ENCODE measurements around the gene MYOM3.

Gene MYOM3

DNA sequence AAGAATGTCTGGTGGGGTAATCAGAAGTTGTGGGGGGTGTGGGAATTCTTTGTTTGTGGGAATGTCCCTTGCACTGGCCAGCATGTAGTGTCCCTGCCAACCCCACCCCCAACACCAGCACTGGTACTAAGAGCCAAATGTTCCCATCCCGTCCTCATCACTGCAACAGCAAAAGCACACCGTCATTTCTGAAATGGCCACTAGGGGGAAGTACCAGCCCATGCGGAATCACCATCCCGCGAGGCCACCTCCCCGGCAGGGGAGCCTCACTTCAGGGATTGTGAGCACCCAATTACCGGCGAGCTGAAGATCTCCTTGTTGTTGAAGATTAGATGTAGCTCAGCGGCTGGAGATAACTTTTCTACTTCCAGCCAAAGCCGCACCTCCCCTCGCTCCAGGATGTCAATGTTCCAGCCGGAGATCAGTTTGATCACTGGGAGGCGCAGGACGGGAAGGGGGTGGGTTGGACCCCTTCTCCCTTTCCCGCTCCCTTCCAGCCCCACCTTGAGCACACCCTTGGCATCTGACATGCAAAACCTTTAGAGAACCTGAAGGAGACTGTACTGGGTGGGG, 41.0 kb downstream of the MYOM3 start:
- in situ Hi-C loops (cut with MboI; ENCODE audit: low pct_unique_long_range_greater_than_20kb, low sequenced_read_pairs, unreplicated experiment) = no loop called here
- DNase-seq (ENCODE audit: low spot score) = peak; percentile 90

DNA sequence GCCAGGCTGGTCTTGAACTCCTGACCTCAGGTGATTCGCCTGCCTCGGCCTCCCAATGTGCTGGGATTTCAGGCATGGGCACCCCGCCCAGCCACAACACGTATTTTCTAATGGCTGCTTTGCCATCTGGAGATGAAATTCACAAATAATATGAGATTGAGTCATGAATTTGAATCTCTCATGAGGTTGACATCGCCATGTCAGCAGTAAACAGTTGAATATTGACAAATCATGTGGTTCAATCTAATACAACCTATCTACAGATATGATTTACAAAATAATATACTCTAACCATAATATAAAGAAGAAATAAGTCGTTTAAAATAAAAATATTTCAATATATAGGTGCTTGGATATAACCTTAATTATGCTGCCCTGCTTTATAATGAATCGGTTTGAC, 42.1 kb downstream of the MYOM3 start:
- in situ Hi-C loops (cut with MboI; ENCODE audit: low pct_unique_long_range_greater_than_20kb, low sequenced_read_pairs, unreplicated experiment) = no loop called here
- TF ChIP-seq, protein P1, sequence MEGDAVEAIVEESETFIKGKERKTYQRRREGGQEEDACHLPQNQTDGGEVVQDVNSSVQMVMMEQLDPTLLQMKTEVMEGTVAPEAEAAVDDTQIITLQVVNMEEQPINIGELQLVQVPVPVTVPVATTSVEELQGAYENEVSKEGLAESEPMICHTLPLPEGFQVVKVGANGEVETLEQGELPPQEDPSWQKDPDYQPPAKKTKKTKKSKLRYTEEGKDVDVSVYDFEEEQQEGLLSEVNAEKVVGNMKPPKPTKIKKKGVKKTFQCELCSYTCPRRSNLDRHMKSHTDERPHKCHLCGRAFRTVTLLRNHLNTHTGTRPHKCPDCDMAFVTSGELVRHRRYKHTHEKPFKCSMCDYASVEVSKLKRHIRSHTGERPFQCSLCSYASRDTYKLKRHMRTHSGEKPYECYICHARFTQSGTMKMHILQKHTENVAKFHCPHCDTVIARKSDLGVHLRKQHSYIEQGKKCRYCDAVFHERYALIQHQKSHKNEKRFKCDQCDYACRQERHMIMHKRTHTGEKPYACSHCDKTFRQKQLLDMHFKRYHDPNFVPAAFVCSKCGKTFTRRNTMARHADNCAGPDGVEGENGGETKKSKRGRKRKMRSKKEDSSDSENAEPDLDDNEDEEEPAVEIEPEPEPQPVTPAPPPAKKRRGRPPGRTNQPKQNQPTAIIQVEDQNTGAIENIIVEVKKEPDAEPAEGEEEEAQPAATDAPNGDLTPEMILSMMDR (IDR thresholded peaks at IDR 0.05; ENCODE audit: extremely low read depth, insufficient read depth, missing control alignments) = no peak
- no peak for DNase-seq (ENCODE audit: low spot score)

More for the DNA sequence above, 41.0 kb downstream of the MYOM3 start:
- TF ChIP-seq, protein P1 (IDR thresholded peaks at IDR 0.05; ENCODE audit: extremely low read depth, insufficient read depth, missing control alignments) = peak; percentile 90

DNA sequence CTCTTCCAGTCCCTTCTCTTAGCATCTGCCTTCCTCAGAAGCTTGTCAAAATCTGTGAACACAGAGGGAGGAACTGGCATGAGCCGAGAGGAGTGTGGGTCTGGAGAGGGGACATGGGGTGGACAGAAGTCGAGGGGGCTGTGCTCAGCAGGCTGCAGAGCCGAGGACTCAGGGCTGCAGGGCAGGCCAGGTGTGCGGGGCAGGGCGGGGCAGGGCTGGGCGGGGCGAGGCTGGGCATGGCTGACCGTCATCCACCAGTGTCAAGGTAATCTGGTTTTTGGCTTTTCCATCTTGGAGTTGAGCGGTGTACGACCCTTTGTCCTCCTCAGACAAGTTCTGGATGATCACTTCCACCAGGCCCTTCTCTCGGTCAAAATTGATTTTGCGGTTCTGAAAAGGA, 44.0 kb downstream of the MYOM3 start:
- in situ Hi-C loops (cut with MboI; ENCODE audit: low pct_unique_long_range_greater_than_20kb, low sequenced_read_pairs, unreplicated experiment) = no loop called here
- TF ChIP-seq, protein P1 (IDR thresholded peaks at IDR 0.05; ENCODE audit: extremely low read depth, insufficient read depth, missing control alignments) = no peak
- no peak for DNase-seq (ENCODE audit: low spot score)

DNA sequence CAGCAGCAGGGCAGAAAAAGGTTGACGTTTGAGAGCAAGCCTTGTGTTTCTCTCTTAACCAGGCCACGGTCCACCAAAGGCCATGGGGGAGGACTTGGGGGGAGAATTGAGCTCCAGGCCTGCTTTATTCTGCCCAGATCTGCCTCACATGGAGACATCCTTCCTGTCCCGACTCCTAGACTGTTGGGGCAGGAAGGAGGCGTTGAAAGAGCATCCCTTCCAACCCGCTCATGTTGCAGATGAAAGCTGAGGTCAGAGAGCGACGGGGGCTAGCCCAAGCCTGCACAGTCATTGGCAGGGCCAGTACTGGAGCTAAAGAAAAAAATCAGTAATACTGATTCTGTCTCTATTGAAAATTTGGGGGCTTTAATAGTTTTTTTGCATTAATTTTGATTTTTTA, 46.6 kb downstream of the MYOM3 start:
- TF ChIP-seq, protein P1 (IDR thresholded peaks at IDR 0.05; ENCODE audit: extremely low read depth, insufficient read depth, missing control alignments) = no peak
- DNase-seq (ENCODE audit: low spot score) = no peak
- in situ Hi-C loops (cut with MboI; ENCODE audit: low pct_unique_long_range_greater_than_20kb, low sequenced_read_pairs, unreplicated experiment) = no loop called here

DNA sequence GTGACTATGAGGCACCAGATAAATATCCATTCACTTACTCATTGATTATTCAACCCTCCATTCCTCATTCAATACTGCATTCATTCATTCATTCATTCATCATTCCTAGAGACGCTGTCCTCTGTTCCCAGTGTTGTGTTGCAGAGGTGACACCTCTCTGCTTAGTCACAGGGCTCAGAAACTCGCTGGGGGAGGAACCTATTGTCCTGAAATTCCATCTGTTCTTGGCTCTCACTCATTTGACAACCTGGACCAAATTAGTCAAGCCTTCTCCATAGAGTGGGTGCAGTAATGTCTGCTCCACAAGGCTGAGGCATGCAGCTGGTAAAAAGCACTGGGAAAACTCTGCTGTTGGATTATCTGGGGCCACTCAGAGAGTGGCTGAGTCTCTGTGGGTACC, 49.7 kb downstream of the MYOM3 start:
- in situ Hi-C loops (cut with MboI; ENCODE audit: low pct_unique_long_range_greater_than_20kb, low sequenced_read_pairs, unreplicated experiment) = no loop called here
- no peak for DNase-seq (ENCODE audit: low spot score)
- TF ChIP-seq, protein P1 (IDR thresholded peaks at IDR 0.05; ENCODE audit: extremely low read depth, insufficient read depth, missing control alignments) = no peak

DNA sequence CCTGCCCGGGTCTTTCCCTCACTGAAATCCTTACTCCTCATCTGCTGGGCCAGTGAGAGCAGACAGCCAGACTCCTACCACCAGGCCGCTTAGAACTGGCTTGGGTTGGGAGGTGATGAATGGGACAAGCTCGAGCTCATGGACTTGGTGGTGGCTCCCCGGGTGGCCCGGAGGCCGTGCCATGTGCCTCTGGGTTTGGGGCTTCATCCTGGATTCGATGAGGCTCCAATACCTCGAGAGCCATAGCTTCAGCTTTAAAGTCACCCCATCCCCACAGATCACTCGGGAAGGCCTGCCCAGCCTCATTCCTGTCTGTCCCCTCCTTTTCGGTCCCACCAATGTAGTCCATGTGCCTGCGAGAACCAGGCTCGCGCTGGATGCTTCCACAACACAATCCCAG, 51.5 kb downstream of the MYOM3 start:
- no peak for DNase-seq (ENCODE audit: low spot score)
- TF ChIP-seq, protein P1 (IDR thresholded peaks at IDR 0.05; ENCODE audit: extremely low read depth, insufficient read depth, missing control alignments) = no peak
- in situ Hi-C loops (cut with MboI; ENCODE audit: low pct_unique_long_range_greater_than_20kb, low sequenced_read_pairs, unreplicated experiment) = no loop called here

Measured in GM13977 (cell line).